NCI-H524 (cell line): ENCODE data around the gene HSP90B1.

ENCODE experiments used
- DNase-seq, 2 experiments: peaks; one replicate each; lab custom pipeline; 2025; lab: John Stamatoyannopoulos, UW

Gene HSP90B1

DNA sequence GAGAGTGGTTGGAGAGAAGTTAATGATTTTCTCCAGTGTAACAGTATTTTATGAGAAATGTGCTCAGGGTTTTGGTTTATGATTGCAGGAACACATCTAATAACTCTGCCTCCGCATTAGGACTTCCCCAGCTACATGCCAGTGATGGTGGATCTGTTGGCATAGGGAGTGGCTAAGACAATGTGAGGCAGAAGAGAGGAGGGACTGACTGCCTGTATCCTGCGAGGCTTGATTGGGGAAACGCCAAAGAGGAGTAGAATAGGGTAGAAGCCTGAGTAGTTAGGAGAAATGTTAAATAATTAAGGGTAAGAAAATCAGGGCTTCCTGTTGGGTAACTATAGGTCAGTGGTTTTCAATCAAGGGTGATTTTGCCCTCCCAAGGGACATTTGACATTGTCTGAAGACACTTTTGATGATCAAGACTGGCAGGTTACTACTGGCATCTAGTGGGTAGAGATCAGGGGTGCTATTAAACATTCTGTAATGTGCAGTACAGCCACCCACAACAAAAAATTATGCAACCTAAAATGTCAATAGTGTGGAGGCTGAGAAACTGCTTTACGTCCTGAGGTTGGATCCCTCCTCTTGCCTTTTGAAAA lies 48.3 kb downstream of the HSP90B1 start:
- no peak for DNase-seq

DNA sequence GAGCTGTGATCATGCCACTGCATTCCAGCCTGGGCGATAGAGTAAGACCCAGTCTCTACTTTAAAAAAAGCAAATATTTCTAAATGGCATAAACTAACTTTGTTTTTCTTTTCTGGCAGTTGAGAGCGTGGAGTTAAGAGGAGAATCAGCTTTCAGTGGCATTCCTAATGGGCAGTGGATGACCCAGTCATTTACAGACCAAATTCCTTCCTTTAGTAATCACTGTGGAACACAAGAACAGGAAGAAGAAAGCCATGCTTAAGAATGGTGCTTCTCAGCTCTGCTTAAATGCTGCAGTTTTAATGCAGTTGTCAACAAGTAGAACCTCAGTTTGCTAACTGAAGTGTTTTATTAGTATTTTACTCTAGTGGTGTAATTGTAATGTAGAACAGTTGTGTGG lies 56.6 kb downstream of the HSP90B1 start:
- no peak for DNase-seq

DNA sequence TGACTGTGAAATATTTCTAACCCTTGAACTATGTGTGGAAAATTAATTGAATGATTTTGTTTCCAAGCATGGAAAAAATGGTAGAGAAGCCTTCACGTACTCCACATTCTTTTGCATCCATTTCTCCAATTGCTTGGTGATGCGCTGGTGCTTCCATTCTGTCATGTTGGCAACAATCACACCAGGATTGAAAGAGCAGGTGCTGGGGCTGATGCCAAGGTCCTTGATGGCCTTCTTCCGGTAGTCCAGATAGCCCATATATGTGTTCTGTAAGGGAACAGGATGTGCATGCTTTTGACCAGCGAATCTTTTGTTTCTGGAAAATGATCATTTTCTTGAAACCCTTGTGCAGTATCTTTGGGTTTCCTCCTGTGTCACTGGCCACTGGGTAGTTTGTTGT lies 64.0 kb downstream of the HSP90B1 start:
- no peak for DNase-seq

GRCh38 chr12:103996595-103996994 lies 66.4 kb downstream of the HSP90B1 start:
- no peak for DNase-seq

- DNase-seq: no peak
Measured at GRCh38 chr12:103997286-103997900, 67.2 kb downstream of the HSP90B1 start.
